Stimulated activated naive B cell treated with anti-CD40 and anti-IgM and Interleukin-4, amounts not matched to agents 10 μg/mL and 1 μg/mL and 100 μg/mL, for 72 hours (primary cell): ENCODE measurements around the gene BCKDHB.
"Not testable (repeated sequence)": the region's sequence is repeated elsewhere in the genome, so short reads cannot be mapped to it uniquely, and the experiment has no call there.

ENCODE experiments used
- ATAC-seq, 2 donors: fragments of 150-1000 bp; cut with Tn5 transposase; replicated peaks; 2 replicates each; pipeline ENCODE4 v1.10.0; 2021; ENCODE audit warnings: moderate library complexity in 1 of 2
- DNase-seq: peaks from one replicate; pipeline ENCODE4 v3.0.0; 2021
- H3K27ac Mint-ChIP-seq: one replicate; pipeline ENCODE4 v1.8.0; 2022; ENCODE audit warnings: mild to moderate bottlenecking, mixed read lengths
- H3K27me3 Mint-ChIP-seq, 2 donors: one replicate each; pipeline ENCODE4 v1.8.0; 2022; ENCODE audit warnings: mixed read lengths in 2 of 2
- H3K36me3 Mint-ChIP-seq, 2 donors: one replicate each; pipeline ENCODE4 v1.8.0; 2022; ENCODE audit warnings: mixed read lengths in 2 of 2, mild to moderate bottlenecking in 1 of 2
- H3K4me1 Mint-ChIP-seq, 2 donors: one replicate each; pipeline ENCODE4 v1.8.0; 2022; ENCODE audit warnings: mixed read lengths in 2 of 2, mild to moderate bottlenecking in 1 of 2
- H3K4me3 Mint-ChIP-seq, 2 donors: one replicate each; pipeline ENCODE4 v1.8.0; 2022; ENCODE audit warnings: mild to moderate bottlenecking in 2 of 2, mixed read lengths in 2 of 2, moderate library complexity in 1 of 2
- H3K9me3 Mint-ChIP-seq, 2 donors: one replicate each; pipeline ENCODE4 v1.8.0; 2022; ENCODE audit warnings: mixed read lengths in 2 of 2, mild to moderate bottlenecking in 1 of 2

Gene BCKDHB

GRCh38 chr6:80234401-80234800, 127.9 kb downstream of the BCKDHB start:
- no peaks in the 10 kb centered on the region for H3K4me1 Mint-ChIP-seq

GRCh38 chr6:80234908-80235307, 128.4 kb downstream of the BCKDHB start:
- ATAC-seq (no peak), DNase-seq (no peak)
- H3K27me3 Mint-ChIP-seq = no peaks in the 10 kb centered on the region
- H3K27ac Mint-ChIP-seq = no peak overlapping the region
- no peak overlapping the region for H3K4me3 Mint-ChIP-seq
- H3K36me3 Mint-ChIP-seq = peaks cover 6 to 15% of the 10 kb centered on the region in 2 donors
- H3K9me3 Mint-ChIP-seq = no peaks in the 10 kb centered on the region
- H3K4me1 Mint-ChIP-seq = no peaks in the 10 kb centered on the region

More at GRCh38 chr6:80234401-80234800, 127.9 kb downstream of the BCKDHB start:
- Mint-ChIP-seq H3K27ac (no peak overlapping the region), H3K4me3 (no peak overlapping the region), H3K9me3 (no peaks in the 10 kb centered on the region), H3K27me3 (no peaks in the 10 kb centered on the region), H3K36me3 (peaks cover 6 to 11% of the 10 kb centered on the region in 2 donors)
- DNase-seq = no peak
- no peak for ATAC-seq

GRCh38 chr6:80235647-80236046, 129.2 kb downstream of the BCKDHB start:
- Mint-ChIP-seq H3K4me3 (no peak overlapping the region), H3K4me1 (no peaks in the 10 kb centered on the region), H3K27me3 (no peaks in the 10 kb centered on the region), H3K36me3 (peaks cover 6 to 22% of the 10 kb centered on the region in 2 donors), H3K27ac (no peak overlapping the region), H3K9me3 (no peaks in the 10 kb centered on the region)
- DNase-seq (no peak), ATAC-seq (no peak)

- H3K27me3 Mint-ChIP-seq, H3K4me1 Mint-ChIP-seq, DNase-seq, ATAC-seq, H3K27ac Mint-ChIP-seq, H3K9me3 Mint-ChIP-seq, H3K4me3 Mint-ChIP-seq: not testable (repeated sequence)
- peaks cover 12 to 26% of the 10 kb centered on the region in 2 donors for H3K36me3 Mint-ChIP-seq
These were observed 132.3 kb downstream of the BCKDHB start for GRCh38 chr6:80238754-80239153.

GRCh38 chr6:80245043-80245442, 138.6 kb downstream of the BCKDHB start:
- Mint-ChIP-seq H3K9me3 (no peaks in the 10 kb centered on the region), H3K27ac (no peak overlapping the region), H3K4me3 (no peak overlapping the region), H3K27me3 (no peaks in the 10 kb centered on the region), H3K4me1 (peaks cover 0 to 4% of the 10 kb centered on the region in 2 donors), H3K36me3 (peaks cover 6 to 18% of the 10 kb centered on the region in 2 donors)
- DNase-seq = no peak
- no peak for ATAC-seq

GRCh38 chr6:80249897-80250296, 143.4 kb downstream of the BCKDHB start:
- H3K9me3 Mint-ChIP-seq = no peaks in the 10 kb centered on the region
- no peak overlapping the region for H3K27ac Mint-ChIP-seq
- H3K36me3 Mint-ChIP-seq = peaks cover 2 to 5% of the 10 kb centered on the region in 2 donors
- H3K4me1 Mint-ChIP-seq = peaks cover 4 to 6% of the 10 kb centered on the region in 2 donors
- DNase-seq = no peak
- no peak for ATAC-seq
- no peaks in the 10 kb centered on the region for H3K27me3 Mint-ChIP-seq
- H3K4me3 Mint-ChIP-seq = no peak overlapping the region

GRCh38 chr6:80250391-80250997, 144.0 kb downstream of the BCKDHB start:
- H3K4me3 Mint-ChIP-seq = no peak overlapping the region
- no peak overlapping the region for H3K27ac Mint-ChIP-seq

GRCh38 chr6:80251321-80251720, 144.8 kb downstream of the BCKDHB start:
- H3K27ac Mint-ChIP-seq = no peak overlapping the region
- H3K4me3 Mint-ChIP-seq = no peak overlapping the region
- no peaks in the 10 kb centered on the region for H3K9me3 Mint-ChIP-seq
- no peaks in the 10 kb centered on the region for H3K27me3 Mint-ChIP-seq
- ATAC-seq (no peak), DNase-seq (no peak)
- H3K4me1 Mint-ChIP-seq = peaks cover 4 to 6% of the 10 kb centered on the region in 2 donors
- H3K36me3 Mint-ChIP-seq = peaks cover 2 to 5% of the 10 kb centered on the region in 2 donors

More at GRCh38 chr6:80250391-80250997, 144.0 kb downstream of the BCKDHB start:
- H3K4me1 Mint-ChIP-seq = peaks cover 4 to 6% of the 10 kb centered on the region in 2 donors
- no peak for DNase-seq
- peaks cover 2 to 5% of the 10 kb centered on the region in 2 donors for H3K36me3 Mint-ChIP-seq
- no peak for ATAC-seq
- H3K9me3 Mint-ChIP-seq = no peaks in the 10 kb centered on the region
- H3K27me3 Mint-ChIP-seq = no peaks in the 10 kb centered on the region

GRCh38 chr6:80254716-80255115, 148.2 kb downstream of the BCKDHB start:
- DNase-seq (no peak), ATAC-seq (no peak)
- Mint-ChIP-seq H3K4me3 (no peak overlapping the region), H3K27ac (no peak overlapping the region), H3K27me3 (no peaks in the 10 kb centered on the region), H3K4me1 (peaks cover 2 to 6% of the 10 kb centered on the region in 2 donors), H3K36me3 (peaks cover 0 to 5% of the 10 kb centered on the region in 2 donors), H3K9me3 (no peaks in the 10 kb centered on the region)

- peaks cover 0 to 6% of the 10 kb centered on the region in 2 donors for H3K4me1 Mint-ChIP-seq
- no peaks in the 10 kb centered on the region for H3K9me3 Mint-ChIP-seq
- no peak for ATAC-seq
- no peak for DNase-seq
- H3K4me3 Mint-ChIP-seq = no peak overlapping the region
- peaks cover 2 to 5% of the 10 kb centered on the region in 2 donors for H3K36me3 Mint-ChIP-seq
- H3K27me3 Mint-ChIP-seq = no peaks in the 10 kb centered on the region
- H3K27ac Mint-ChIP-seq = no peak overlapping the region
These were observed 150.2 kb downstream of the BCKDHB start for GRCh38 chr6:80256691-80257090.

GRCh38 chr6:80259118-80259517, 152.6 kb downstream of the BCKDHB start:
- no peak for ATAC-seq
- DNase-seq = no peak
- H3K4me3 Mint-ChIP-seq = no peak overlapping the region
- no peaks in the 10 kb centered on the region for H3K9me3 Mint-ChIP-seq
- peaks cover 2 to 5% of the 10 kb centered on the region in 2 donors for H3K36me3 Mint-ChIP-seq
- H3K27me3 Mint-ChIP-seq = no peaks in the 10 kb centered on the region
- H3K27ac Mint-ChIP-seq = no peak overlapping the region
- H3K4me1 Mint-ChIP-seq = no peaks in the 10 kb centered on the region

GRCh38 chr6:80263585-80263984, 157.1 kb downstream of the BCKDHB start:
- Mint-ChIP-seq H3K4me3 (no peak overlapping the region), H3K27me3 (no peaks in the 10 kb centered on the region), H3K9me3 (no peaks in the 10 kb centered on the region), H3K27ac (no peak overlapping the region), H3K36me3 (peaks cover 6 to 15% of the 10 kb centered on the region in 2 donors), H3K4me1 (no peaks in the 10 kb centered on the region)
- DNase-seq (no peak), ATAC-seq (no peak)

- Mint-ChIP-seq H3K9me3 (peaks cover 0 to 1% of the 10 kb centered on the region in 2 donors), H3K27me3 (no peaks in the 10 kb centered on the region), H3K36me3 (peaks cover 10% of the 10 kb centered on the region in 2 donors), H3K27ac (no peak overlapping the region), H3K4me1 (no peaks in the 10 kb centered on the region), H3K4me3 (no peak overlapping the region)
- no peak for ATAC-seq
- no peak for DNase-seq
These were observed 162.6 kb downstream of the BCKDHB start for GRCh38 chr6:80268865-80269730.

GRCh38 chr6:80271074-80271473, 164.6 kb downstream of the BCKDHB start:
- no peaks in the 10 kb centered on the region for H3K4me1 Mint-ChIP-seq
- no peak overlapping the region for H3K27ac Mint-ChIP-seq
- DNase-seq (no peak), ATAC-seq (no peak)
- H3K9me3 Mint-ChIP-seq = peaks cover 0 to 1% of the 10 kb centered on the region in 2 donors
- no peaks in the 10 kb centered on the region for H3K27me3 Mint-ChIP-seq
- H3K4me3 Mint-ChIP-seq = no peak overlapping the region
- H3K36me3 Mint-ChIP-seq = peaks cover 3 to 4% of the 10 kb centered on the region in 2 donors

GRCh38 chr6:80272988-80273387, 166.5 kb downstream of the BCKDHB start:
- H3K9me3 Mint-ChIP-seq = peaks cover 0 to 1% of the 10 kb centered on the region in 2 donors
- no peak overlapping the region for H3K27ac Mint-ChIP-seq
- peaks cover 3 to 4% of the 10 kb centered on the region in 2 donors for H3K36me3 Mint-ChIP-seq
- no peak for ATAC-seq
- no peak for DNase-seq
- no peak overlapping the region for H3K4me3 Mint-ChIP-seq
- H3K4me1 Mint-ChIP-seq = no peaks in the 10 kb centered on the region
- H3K27me3 Mint-ChIP-seq = no peaks in the 10 kb centered on the region
